DMS79 (cell line): ENCODE measurements around the gene FAM131C.
"Not testable (repeated sequence)": the region's sequence is repeated elsewhere in the genome, so short reads cannot be mapped to it uniquely, and the experiment has no call there.

ENCODE experiments used
- DNase-seq: peaks from one replicate; lab custom pipeline; 2025; lab: John Stamatoyannopoulos, UW

Gene FAM131C

GRCh38 chr1:16073490-16074119 is at the start of gene FAM131C:
TSS of gene FAM131C (minus strand) at chr1:16073651. CDS start at chr1:16073442, 209 bp downstream.
- no peak for DNase-seq

GRCh38 chr1:16122916-16123315 is 49.5 kb upstream of the FAM131C start:
- peak; percentile 94 for DNase-seq

- DNase-seq, result no peak
Observed at GRCh38 chr1:16122350-16122881, 49.0 kb upstream of the FAM131C start.

- DNase-seq, result peak; percentile 96
Observed at GRCh38 chr1:16120940-16121410, 47.5 kb upstream of the FAM131C start.

- no peak for DNase-seq
Observed at GRCh38 chr1:16120407-16120806, 47.0 kb upstream of the FAM131C start.

- DNase-seq, result no peak
Observed at GRCh38 chr1:16119926-16120325, 46.5 kb upstream of the FAM131C start.

- DNase-seq, result no peak
Observed at GRCh38 chr1:16119504-16119903, 46.1 kb upstream of the FAM131C start.

GRCh38 chr1:16118706-16119105 is 45.3 kb upstream of the FAM131C start:
- DNase-seq, result no peak

- no peak for DNase-seq
Observed at GRCh38 chr1:16117936-16118335, 44.5 kb upstream of the FAM131C start.

- no peak for DNase-seq
Observed at GRCh38 chr1:16117369-16117768, 43.9 kb upstream of the FAM131C start.

GRCh38 chr1:16116625-16117024 is 43.2 kb upstream of the FAM131C start:
- DNase-seq, result no peak

- no peak for DNase-seq
Observed at GRCh38 chr1:16116002-16116401, 42.6 kb upstream of the FAM131C start.

GRCh38 chr1:16115468-16115983 is 42.1 kb upstream of the FAM131C start:
- DNase-seq, result no peak

GRCh38 chr1:16114527-16115467 is 41.3 kb upstream of the FAM131C start:
- DNase-seq, result no peak

- no peak for DNase-seq
Observed at GRCh38 chr1:16112596-16113555, 39.4 kb upstream of the FAM131C start.

- DNase-seq, result no peak
Observed at GRCh38 chr1:16111771-16112595, 38.5 kb upstream of the FAM131C start.

GRCh38 chr1:16110884-16111283 is 37.4 kb upstream of the FAM131C start:
- no peak for DNase-seq

GRCh38 chr1:16110456-16110855 is 37.0 kb upstream of the FAM131C start:
- no peak for DNase-seq

GRCh38 chr1:16109571-16109970 is 36.1 kb upstream of the FAM131C start:
- no peak for DNase-seq

- not testable (repeated sequence) for DNase-seq
Observed at GRCh38 chr1:16107039-16107438, 33.6 kb upstream of the FAM131C start.

- no peak for DNase-seq
Observed at GRCh38 chr1:16101623-16102022, 28.2 kb upstream of the FAM131C start.
